ENCODE measurements around the gene SETDB1. TPM values are rescaled to one million over a fixed set of nuclear protein-coding genes. Genes with fewer than 3 reads are reported as not detected.
"Not testable (repeated sequence)": the region's sequence is repeated elsewhere in the genome, so short reads cannot be mapped to it uniquely, and the experiment has no call there.

Gene SETDB1
- total RNA-seq, 2 donors from 2014 or later = 68.6 to 73.5 TPM

GRCh38 chr1:150893336-150893913 is 32.7 kb upstream of the SETDB1 start:
- Histone ChIP-seq H3K27me3 (ENCODE audit: control insufficient read depth, insufficient read depth, low read length, poor library complexity, severe bottlenecking) (no peaks in the 10 kb centered on the region), H3K4me3 (ENCODE audit: low read length) (no peak overlapping the region), H3K9ac (ENCODE audit: extremely low read depth, low read length, poor library complexity, severe bottlenecking) (no peak overlapping the region), H3K36me3 (ENCODE audit: control insufficient read depth, insufficient read depth, low read length) (no peaks in the 10 kb centered on the region), H3K4me1 (ENCODE audit: control insufficient read depth, insufficient read depth, low read length) (no peaks in the 10 kb centered on the region), H3K27ac (ENCODE audit: low read depth, low read length) (no peak overlapping the region), H3K9me3 (ENCODE audit: control insufficient read depth, low read length) (no peaks in the 10 kb centered on the region)
- Mint-ChIP-seq H3K9me3 (no peaks in the 10 kb centered on the region), H3K4me3 (no peak overlapping the region), H3K27me3 (ENCODE audit: insufficient read depth) (no peaks in the 10 kb centered on the region), H3K36me3 (ENCODE audit: low read depth) (no peaks in the 10 kb centered on the region), H3K4me1 (peaks cover 4% of the 10 kb centered on the region), H3K27ac (no peak overlapping the region)
- WGBS, 2 experiments (ENCODE audit: insufficient coverage in 1 of 2, insufficient read length in 1 of 2) = 87 to 92% methylated on average over 2 to 3 of the region's 3 CpGs
- DNase-seq = no peak
- TF ChIP-seq CTCF (conservative IDR thresholded peaks at IDR 0.05) = no peak

- no peak for DNase-seq
- Mint-ChIP-seq H3K4me1 (peaks cover 4% of the 10 kb centered on the region), H3K4me3 (no peak overlapping the region), H3K27me3 (ENCODE audit: insufficient read depth) (no peaks in the 10 kb centered on the region), H3K27ac (no peak overlapping the region), H3K36me3 (ENCODE audit: low read depth) (no peaks in the 10 kb centered on the region), H3K9me3 (peaks cover 6% of the 10 kb centered on the region)
- no peak overlapping the region for H3K9ac ChIP-seq (ENCODE audit: extremely low read depth, low read length, poor library complexity, severe bottlenecking)
- H3K36me3 ChIP-seq (ENCODE audit: control insufficient read depth, insufficient read depth, low read length) = no peaks in the 10 kb centered on the region
- H3K4me1 ChIP-seq (ENCODE audit: control insufficient read depth, insufficient read depth, low read length) = no peaks in the 10 kb centered on the region
- no peak overlapping the region for H3K27ac ChIP-seq (ENCODE audit: low read depth, low read length)
- 80 to 91% methylated on average over 4 of the region's 4 CpGs for WGBS, 2 experiments (ENCODE audit: insufficient coverage in 1 of 2, insufficient read length in 1 of 2)
- H3K9me3 ChIP-seq (ENCODE audit: control insufficient read depth, low read length) = no peaks in the 10 kb centered on the region
- no peaks in the 10 kb centered on the region for H3K27me3 ChIP-seq (ENCODE audit: control insufficient read depth, insufficient read depth, low read length, poor library complexity, severe bottlenecking)
- H3K4me3 ChIP-seq (ENCODE audit: low read length) = no peak overlapping the region
- TF ChIP-seq CTCF (conservative IDR thresholded peaks at IDR 0.05) = no peak
These were observed 30.5 kb upstream of the SETDB1 start for GRCh38 chr1:150895618-150896017.

- H3K4me1 ChIP-seq (ENCODE audit: control insufficient read depth, insufficient read depth, low read length); H3K27me3 Mint-ChIP-seq (ENCODE audit: insufficient read depth); H3K36me3 Mint-ChIP-seq (ENCODE audit: low read depth); H3K9me3 Mint-ChIP-seq; DNase-seq; H3K27me3 ChIP-seq (ENCODE audit: control insufficient read depth, insufficient read depth, low read length, poor library complexity, severe bottlenecking); H3K36me3 ChIP-seq (ENCODE audit: control insufficient read depth, insufficient read depth, low read length); H3K9me3 ChIP-seq (ENCODE audit: control insufficient read depth, low read length); H3K4me1 Mint-ChIP-seq; H3K9ac ChIP-seq (ENCODE audit: extremely low read depth, low read length, poor library complexity, severe bottlenecking); H3K27ac Mint-ChIP-seq; H3K4me3 Mint-ChIP-seq; H3K27ac ChIP-seq (ENCODE audit: low read depth, low read length); H3K4me3 ChIP-seq (ENCODE audit: low read length): not testable (repeated sequence)
- 93 to 95% methylated on average over 8 of the region's 8 CpGs for WGBS, 2 experiments (ENCODE audit: insufficient coverage in 1 of 2, insufficient read length in 1 of 2)
These were observed 26.4 kb upstream of the SETDB1 start for GRCh38 chr1:150899795-150900194.

- Histone ChIP-seq H3K9ac (ENCODE audit: extremely low read depth, low read length, poor library complexity, severe bottlenecking) (no peak overlapping the region), H3K27ac (ENCODE audit: low read depth, low read length) (no peak overlapping the region), H3K27me3 (ENCODE audit: control insufficient read depth, insufficient read depth, low read length, poor library complexity, severe bottlenecking) (no peaks in the 10 kb centered on the region), H3K4me1 (ENCODE audit: control insufficient read depth, insufficient read depth, low read length) (no peaks in the 10 kb centered on the region), H3K36me3 (ENCODE audit: control insufficient read depth, insufficient read depth, low read length) (no peaks in the 10 kb centered on the region), H3K4me3 (ENCODE audit: low read length) (no peak overlapping the region), H3K9me3 (ENCODE audit: control insufficient read depth, low read length) (no peaks in the 10 kb centered on the region)
- Mint-ChIP-seq H3K4me1 (no peaks in the 10 kb centered on the region), H3K36me3 (ENCODE audit: low read depth) (no peaks in the 10 kb centered on the region), H3K27me3 (ENCODE audit: insufficient read depth) (no peaks in the 10 kb centered on the region), H3K27ac (no peak overlapping the region), H3K4me3 (no peak overlapping the region), H3K9me3 (peaks cover 6% of the 10 kb centered on the region)
- WGBS, 2 experiments (ENCODE audit: insufficient coverage in 1 of 2, insufficient read length in 1 of 2) = 83 to 93% methylated on average over 3 to 4 of the region's 5 CpGs
- TF ChIP-seq CTCF (conservative IDR thresholded peaks at IDR 0.05) = no peak
- peak; percentile 3 for DNase-seq
These were observed 23.8 kb upstream of the SETDB1 start for GRCh38 chr1:150902346-150902745.
